Neural cell (in vitro differentiated cells): ENCODE measurements around the gene EXOC4.

ENCODE experiments used
- POLR2AphosphoS5 ChIP-seq: IDR thresholded peaks from 2 replicates; pipeline ENCODE4 v1.6.1; 2012
- RAD21 ChIP-seq: fragments of 450-650 bp; conservative IDR thresholded peaks from 2 replicates; pipeline ENCODE4 v1.6.1; 2014; ENCODE audit warnings: antibody characterized with exemption, mild to moderate bottlenecking, moderate library complexity
- SMC3 ChIP-seq: fragments of 450-650 bp; conservative IDR thresholded peaks from 2 replicates; pipeline ENCODE4 v1.6.1; 2014; ENCODE audit warnings: antibody characterized with exemption, mild to moderate bottlenecking, moderate library complexity; ENCODE audit not compliant: poor library complexity
- TF ChIP-seq, protein P1 (sequence below): fragments of 450-650 bp; IDR thresholded peaks from 2 replicates; pipeline ENCODE4 v1.5.1; 2014; ENCODE audit warnings: antibody characterized with exemption, mild to moderate bottlenecking, moderate library complexity; ENCODE audit not compliant: poor library complexity, severe bottlenecking

DNA sequence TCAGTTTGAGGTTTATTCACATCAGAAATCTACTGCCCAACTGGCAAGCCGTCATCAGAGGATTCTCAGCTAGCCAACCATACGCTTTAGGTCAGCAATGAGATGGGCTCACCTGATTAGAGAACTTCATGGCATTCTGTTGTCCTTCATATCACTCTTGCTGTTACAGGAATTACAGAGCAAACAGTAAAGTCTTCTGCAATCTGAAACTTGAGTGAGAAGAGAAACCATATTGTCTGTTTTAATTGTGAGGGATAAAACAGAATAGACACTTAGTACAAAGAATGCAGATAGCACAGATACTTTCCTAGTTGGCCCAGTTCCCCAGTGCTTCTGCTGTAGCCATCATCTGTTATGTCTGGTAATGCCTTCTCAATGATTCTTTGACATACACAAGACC lies 366.6 kb downstream of the EXOC4 start:
- TF ChIP-seq, protein P1, sequence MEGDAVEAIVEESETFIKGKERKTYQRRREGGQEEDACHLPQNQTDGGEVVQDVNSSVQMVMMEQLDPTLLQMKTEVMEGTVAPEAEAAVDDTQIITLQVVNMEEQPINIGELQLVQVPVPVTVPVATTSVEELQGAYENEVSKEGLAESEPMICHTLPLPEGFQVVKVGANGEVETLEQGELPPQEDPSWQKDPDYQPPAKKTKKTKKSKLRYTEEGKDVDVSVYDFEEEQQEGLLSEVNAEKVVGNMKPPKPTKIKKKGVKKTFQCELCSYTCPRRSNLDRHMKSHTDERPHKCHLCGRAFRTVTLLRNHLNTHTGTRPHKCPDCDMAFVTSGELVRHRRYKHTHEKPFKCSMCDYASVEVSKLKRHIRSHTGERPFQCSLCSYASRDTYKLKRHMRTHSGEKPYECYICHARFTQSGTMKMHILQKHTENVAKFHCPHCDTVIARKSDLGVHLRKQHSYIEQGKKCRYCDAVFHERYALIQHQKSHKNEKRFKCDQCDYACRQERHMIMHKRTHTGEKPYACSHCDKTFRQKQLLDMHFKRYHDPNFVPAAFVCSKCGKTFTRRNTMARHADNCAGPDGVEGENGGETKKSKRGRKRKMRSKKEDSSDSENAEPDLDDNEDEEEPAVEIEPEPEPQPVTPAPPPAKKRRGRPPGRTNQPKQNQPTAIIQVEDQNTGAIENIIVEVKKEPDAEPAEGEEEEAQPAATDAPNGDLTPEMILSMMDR: no peak
- TF ChIP-seq SMC3 (no peak), RAD21 (no peak), POLR2AphosphoS5 (no peak)
